ENCODE measurements around the gene PTGER2. TPM values are rescaled to one million over a fixed set of nuclear protein-coding genes. Genes with fewer than 3 reads are reported as not detected.

PTGER2 gene
- total and polyA plus RNA-seq, 10 of the 15 experiments (the other 5 are each of a cell fraction or from before 2014, with no cell fraction given): 0.03 to 1.6 (median 0.33) TPM

DNA sequence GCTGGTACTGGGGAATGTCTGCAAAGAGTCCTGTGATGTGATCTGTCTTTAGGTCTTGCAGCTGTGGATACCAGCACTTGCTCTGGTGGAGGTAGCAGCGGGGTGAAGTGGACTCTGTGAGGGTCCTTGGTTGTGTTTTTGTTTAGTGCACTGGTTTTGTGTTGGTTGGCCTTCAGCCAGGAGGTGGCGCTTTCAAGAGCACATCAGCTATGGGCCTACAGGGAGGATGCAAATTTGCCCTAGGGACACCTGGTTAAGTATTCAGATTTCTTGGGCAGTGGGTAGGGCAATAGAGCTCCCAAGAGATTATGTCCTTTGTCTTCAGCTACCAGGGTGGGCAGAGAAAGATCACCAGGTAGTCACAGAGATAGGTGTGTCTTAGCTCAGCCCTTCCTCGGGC lies 63.8 kb downstream of the PTGER2 start:
- FAIRE-seq: no peak
- H4K20me1 ChIP-seq (ENCODE audit: control insufficient read depth, insufficient read depth): no peaks in the 10 kb centered on the region
- BruUV-seq (replicated peaks): no TSS peak

More for the DNA sequence above, 63.8 kb downstream of the PTGER2 start:
- H3K4me3 ChIP-seq: no peak overlapping the region
- no peaks in the 10 kb centered on the region for H3K79me2 ChIP-seq (ENCODE audit: control insufficient read depth, insufficient read depth, low read length)
- TF ChIP-seq NR2C1 (IDR thresholded peaks at IDR 0.05) (no peak), ZZZ3 (IDR thresholded peaks at IDR 0.05; ENCODE audit: control insufficient read depth, insufficient read length, low read depth) (no peak), ZNF217 (IDR thresholded peaks at IDR 0.05) (no peak), TCF7 (IDR thresholded peaks at IDR 0.05; ENCODE audit: borderline replicate concordance) (no peak), SMC3 (IDR thresholded peaks at IDR 0.05; ENCODE audit: borderline replicate concordance, low read length) (no peak), FOS (IDR thresholded peaks at IDR 0.05; ENCODE audit: borderline replicate concordance, extremely low read depth, insufficient read length) (no peak)
- TF ChIP-seq, protein P1, sequence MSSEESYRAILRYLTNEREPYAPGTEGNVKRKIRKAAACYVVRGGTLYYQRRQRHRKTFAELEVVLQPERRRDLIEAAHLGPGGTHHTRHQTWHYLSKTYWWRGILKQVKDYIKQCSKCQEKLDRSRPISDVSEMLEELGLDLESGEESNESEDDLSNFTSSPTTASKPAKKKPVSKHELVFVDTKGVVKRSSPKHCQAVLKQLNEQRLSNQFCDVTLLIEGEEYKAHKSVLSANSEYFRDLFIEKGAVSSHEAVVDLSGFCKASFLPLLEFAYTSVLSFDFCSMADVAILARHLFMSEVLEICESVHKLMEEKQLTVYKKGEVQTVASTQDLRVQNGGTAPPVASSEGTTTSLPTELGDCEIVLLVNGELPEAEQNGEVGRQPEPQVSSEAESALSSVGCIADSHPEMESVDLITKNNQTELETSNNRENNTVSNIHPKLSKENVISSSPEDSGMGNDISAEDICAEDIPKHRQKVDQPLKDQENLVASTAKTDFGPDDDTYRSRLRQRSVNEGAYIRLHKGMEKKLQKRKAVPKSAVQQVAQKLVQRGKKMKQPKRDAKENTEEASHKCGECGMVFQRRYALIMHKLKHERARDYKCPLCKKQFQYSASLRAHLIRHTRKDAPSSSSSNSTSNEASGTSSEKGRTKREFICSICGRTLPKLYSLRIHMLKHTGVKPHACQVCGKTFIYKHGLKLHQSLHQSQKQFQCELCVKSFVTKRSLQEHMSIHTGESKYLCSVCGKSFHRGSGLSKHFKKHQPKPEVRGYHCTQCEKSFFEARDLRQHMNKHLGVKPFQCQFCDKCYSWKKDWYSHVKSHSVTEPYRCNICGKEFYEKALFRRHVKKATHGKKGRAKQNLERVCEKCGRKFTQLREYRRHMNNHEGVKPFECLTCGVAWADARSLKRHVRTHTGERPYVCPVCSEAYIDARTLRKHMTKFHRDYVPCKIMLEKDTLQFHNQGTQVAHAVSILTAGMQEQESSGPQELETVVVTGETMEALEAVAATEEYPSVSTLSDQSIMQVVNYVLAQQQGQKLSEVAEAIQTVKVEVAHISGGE (CRISPR knock-in tag; IDR thresholded peaks at IDR 0.05): no peak
- 64% methylated on average over 3 of the region's 3 CpGs for WGBS (ENCODE audit: insufficient coverage, insufficient replicate concordance, low lambda C conversion rate, missing lambda C conversion rate)
- intact Hi-C loops (cut with micrococcal nuclease; ENCODE audit: unreplicated experiment) (no loop called here), in situ Hi-C loops (cut with MboI) (no loop called here)
- no peak overlapping the region for H2AFZ ChIP-seq (ENCODE audit: control insufficient read depth, low read depth, low read length)
- no peaks in the 10 kb centered on the region for H3K36me3 ChIP-seq (ENCODE audit: control insufficient read depth in 2 of 2, insufficient read depth in 2 of 2, low read length in 1 of 2)
- no peaks in the 10 kb centered on the region; the same call in 2 of the 3 replicates for H3K9me3 ChIP-seq (replicated peaks; ENCODE audit: control insufficient read depth, insufficient read depth, low read length)
- H3K27me3 ChIP-seq (replicated peaks in 1 of 2; ENCODE audit: control insufficient read depth in 2 of 2, insufficient read depth in 2 of 2, low read length in 1 of 2): no peaks in the 10 kb centered on the region; a peak in 1 of 4 replicates
- DNase-seq (ENCODE audit: low read depth, low spot score): no peak
- H3K9ac ChIP-seq (ENCODE audit: control insufficient read depth, insufficient read depth, low read length): no peak overlapping the region
- CTCF ChIA-PET: no interaction called here
- SMC1A ChIA-PET (ENCODE audit: uncharacterized antibody, unreplicated experiment): no interaction called here
- no peak overlapping the region for H3K4me2 ChIP-seq (ENCODE audit: control insufficient read depth, insufficient read depth)
- RAD21 ChIA-PET (ENCODE audit: unreplicated experiment): no interaction called here
- POLR2A ChIA-PET: no interaction called here
- H3K27ac ChIP-seq (ENCODE audit: control insufficient read depth, insufficient read depth): no peak overlapping the region
- no peaks in the 10 kb centered on the region; the same call in 1 of the 2 replicates for H3K4me1 ChIP-seq (ENCODE audit: control insufficient read depth, insufficient read depth, low read length)
- no peak for ATAC-seq

Other genes starting within 250 kb of the PTGER2 start
- not detected in 2 replicates for gene NID2, start 245.3 kb upstream of the PTGER2 start, total RNA-seq (2014; rRNA removed)
- not detected in 2 replicates for gene NID2, start 245.3 kb upstream of the PTGER2 start, total RNA-seq (2014; rRNA removed; fragmentation: Illumina TruSeq; extraction: Trizol)
- 0.23 and 0.27 TPM in 2 replicates for gene NID2, start 245.3 kb upstream of the PTGER2 start, total RNA-seq (2021)
- gene NID2, start 245.3 kb upstream of the PTGER2 start, polyA plus RNA-seq (2011; rRNA removed): 0.46 and 0.49 TPM in 2 replicates
- not detected in 2 replicates for gene NID2, start 245.3 kb upstream of the PTGER2 start, polyA plus RNA-seq (2014; fragmentation: Illumina TruSeq; extraction: Trizol)
- under 1 TPM; 0.11 to 0.16 TPM for gene NID2, start 245.3 kb upstream of the PTGER2 start, polyA plus RNA-seq (2014; fragmentation: Nextera tagmentation; extraction: Ambion mirVana)
- gene NID2, start 245.3 kb upstream of the PTGER2 start, polyA plus RNA-seq (2014; rRNA removed): 0.04 TPM in 1 of 2 replicates, not detected in the other
- gene NID2, start 245.3 kb upstream of the PTGER2 start, polyA plus RNA-seq (2016; fragmentation: Nextera tagmentation; extraction: Ambion mirVana): under 1 TPM; 0.40 to 0.43 TPM
- not detected in 2 replicates for gene PTGDR, start 46.6 kb upstream of the PTGER2 start, total RNA-seq (2014; rRNA removed)
- not detected in 2 replicates for gene PTGDR, start 46.6 kb upstream of the PTGER2 start, total RNA-seq (2014; rRNA removed; fragmentation: Illumina TruSeq; extraction: Trizol)
- not detected in 2 replicates for gene PTGDR, start 46.6 kb upstream of the PTGER2 start, total RNA-seq (2021)
- gene PTGDR, start 46.6 kb upstream of the PTGER2 start, polyA plus RNA-seq (2011; rRNA removed): not detected in 2 replicates
- gene PTGDR, start 46.6 kb upstream of the PTGER2 start, polyA plus RNA-seq (2014; fragmentation: Illumina TruSeq; extraction: Trizol): not detected in 2 replicates
- not detected for gene PTGDR, start 46.6 kb upstream of the PTGER2 start, polyA plus RNA-seq (2014; fragmentation: Nextera tagmentation; extraction: Ambion mirVana)
- gene PTGDR, start 46.6 kb upstream of the PTGER2 start, polyA plus RNA-seq (2014; rRNA removed): not detected in 2 replicates
- not detected for gene PTGDR, start 46.6 kb upstream of the PTGER2 start, polyA plus RNA-seq (2016; fragmentation: Nextera tagmentation; extraction: Ambion mirVana)
- gene TXNDC16, start 238.2 kb downstream of the PTGER2 start, total RNA-seq (2014; rRNA removed): 3.9 and 4.4 TPM in 2 replicates
- gene TXNDC16, start 238.2 kb downstream of the PTGER2 start, total RNA-seq (2014; rRNA removed; fragmentation: Illumina TruSeq; extraction: Trizol): 6.7 TPM in 2 replicates
- 6.6 and 7.9 TPM in 2 replicates for gene TXNDC16, start 238.2 kb downstream of the PTGER2 start, total RNA-seq (2021)
- gene TXNDC16, start 238.2 kb downstream of the PTGER2 start, polyA plus RNA-seq (2011; rRNA removed): 6.9 and 10.8 TPM in 2 replicates
- 5.5 and 7.9 TPM in 2 replicates for gene TXNDC16, start 238.2 kb downstream of the PTGER2 start, polyA plus RNA-seq (2014; fragmentation: Illumina TruSeq; extraction: Trizol)
- 1 to 10 TPM; 1.2 to 1.6 TPM for gene TXNDC16, start 238.2 kb downstream of the PTGER2 start, polyA plus RNA-seq (2014; fragmentation: Nextera tagmentation; extraction: Ambion mirVana)
- 3.3 and 3.5 TPM in 2 replicates for gene TXNDC16, start 238.2 kb downstream of the PTGER2 start, polyA plus RNA-seq (2014; rRNA removed)
- gene TXNDC16, start 238.2 kb downstream of the PTGER2 start, polyA plus RNA-seq (2016; fragmentation: Nextera tagmentation; extraction: Ambion mirVana): 1 to 10 TPM; 5.5 to 7.1 TPM
- 0.11 and 0.33 TPM in 2 replicates for gene GPR137C, start 238.5 kb downstream of the PTGER2 start, total RNA-seq (2014; rRNA removed)
- gene GPR137C, start 238.5 kb downstream of the PTGER2 start, total RNA-seq (2014; rRNA removed; fragmentation: Illumina TruSeq; extraction: Trizol): 0.18 and 0.32 TPM in 2 replicates
- gene GPR137C, start 238.5 kb downstream of the PTGER2 start, total RNA-seq (2021): 0.24 and 0.72 TPM in 2 replicates
- gene GPR137C, start 238.5 kb downstream of the PTGER2 start, polyA plus RNA-seq (2011; rRNA removed): 0.26 and 0.37 TPM in 2 replicates
- gene GPR137C, start 238.5 kb downstream of the PTGER2 start, polyA plus RNA-seq (2014; fragmentation: Illumina TruSeq; extraction: Trizol): 0.28 and 0.84 TPM in 2 replicates
- under 1 TPM; 0.03 to 0.05 TPM for gene GPR137C, start 238.5 kb downstream of the PTGER2 start, polyA plus RNA-seq (2014; fragmentation: Nextera tagmentation; extraction: Ambion mirVana)
- 0.16 and 0.29 TPM in 2 replicates for gene GPR137C, start 238.5 kb downstream of the PTGER2 start, polyA plus RNA-seq (2014; rRNA removed)
- gene GPR137C, start 238.5 kb downstream of the PTGER2 start, polyA plus RNA-seq (2016; fragmentation: Nextera tagmentation; extraction: Ambion mirVana): under 1 TPM; 0.10 to 0.35 TPM